Endothelial cell of umbilical vein (primary cell): Measurements from ENCODE around the gene SCPEP1. TPM values are rescaled to one million over a fixed set of nuclear protein-coding genes. Genes with fewer than 3 reads are reported as not detected.

Experiments
- BruUV-seq: library from RNA; stranded (reverse); fragments of 400-500 nt; replicated peaks from 2 replicates; lab custom pipeline; 2021; lab: Mats Ljungman, UMichigan
- CTCF ChIA-PET: fragments of 300-600, 350-600 bp; sonication (Branson Sonifier 250); formaldehyde crosslinking; loops from one replicate; lab custom pipeline; 2021; ENCODE audit warnings: antibody characterized with exemption, inconsistent platforms; lab: Charles Lee
- POLR2A ChIA-PET: fragments of 300-600, 350-600 bp; sonication (Branson Sonifier 250); formaldehyde crosslinking; loops from one replicate; lab custom pipeline; 2021; ENCODE audit warnings: antibody characterized with exemption, inconsistent platforms; lab: Charles Lee
- DNase-seq: peaks from one replicate; pipeline ENCODE4 v3.0.0-alpha.2; 2011; ENCODE audit warnings: low read depth, low spot score
- FAIRE-seq: peaks from 2 replicates; lab custom pipeline; 2011; peaks lifted over from hg19 to GRCh38; lab: Jason Lieb, UNC
- H2AFZ ChIP-seq: 2 replicates; pipeline ENCODE4 v1.6.0; 2012; ENCODE audit warnings: low read depth, low read length, control low read depth, inconsistent platforms
- H3K27ac ChIP-seq: 2 replicates; pipeline ENCODE4 v1.5.1; 2011; ENCODE audit warnings: low read depth, mild to moderate bottlenecking, control low read depth, low read length, moderate library complexity; ENCODE audit not compliant: insufficient read depth
- H3K27me3 ChIP-seq, 2 experiments: 2 replicates each; pipeline versions ENCODE4 v1.6.0 to v1.6.1; 2011; ENCODE audit warnings: low read length in 2 of 2, mixed read lengths in 1 of 2; ENCODE audit not compliant: control insufficient read depth in 2 of 2, insufficient read depth in 2 of 2
- H3K36me3 ChIP-seq, 2 experiments: 2 replicates in 1 of 2; 3 replicates in 1 of 2; pipeline ENCODE4 v1.5.1; 2011; ENCODE audit warnings: low read length in 2 of 2, mild to moderate bottlenecking in 1 of 2, moderate library complexity in 1 of 2; ENCODE audit not compliant: control insufficient read depth in 2 of 2, insufficient read depth in 2 of 2; ENCODE audit errors: extremely low read depth in 1 of 2
- H3K4me1 ChIP-seq: 3 replicates; pipeline ENCODE4 v1.5.1; 2011; ENCODE audit warnings: mild to moderate bottlenecking, low read length; ENCODE audit not compliant: control insufficient read depth, insufficient read depth; ENCODE audit errors: extremely low read depth
- H3K4me2 ChIP-seq: 2 replicates; pipeline ENCODE4 v1.6.1; 2011; ENCODE audit warnings: low read length, control low read depth, mixed read lengths; ENCODE audit not compliant: insufficient read depth
- H3K4me3 ChIP-seq, 3 experiments: fragments of 200-600 bp in 1 of 3; sonication (generic), shearing (Covaris generic) in 1 of 3; replicated peaks in 1 of 3; 2 replicates each; pipeline ENCODE4 v1.5.1; 2011 to 2016; ENCODE audit warnings: control low read depth in 3 of 3, low read length in 3 of 3, mild to moderate bottlenecking in 2 of 3, inconsistent platforms in 1 of 3, low read depth in 1 of 3, moderate library complexity in 1 of 3; ENCODE audit not compliant: insufficient read depth in 1 of 3
- H3K79me2 ChIP-seq: 2 replicates; pipeline ENCODE4 v1.6.0; 2012; ENCODE audit warnings: low read length, inconsistent platforms; ENCODE audit not compliant: control insufficient read depth, insufficient read depth
- H3K9ac ChIP-seq: replicated peaks from 2 replicates; pipeline ENCODE3; 2011; ENCODE audit warnings: low read length, control low read depth; ENCODE audit not compliant: insufficient read depth; ENCODE audit errors: extremely low read depth
- H3K9me1 ChIP-seq: replicated peaks from 3 replicates; pipeline ENCODE4 v1.6.0; 2011; ENCODE audit warnings: mild to moderate bottlenecking, low read length; ENCODE audit not compliant: control insufficient read depth, insufficient read depth; ENCODE audit errors: extremely low read depth
- H3K9me3 ChIP-seq: replicated peaks from 2 replicates; pipeline ENCODE4 v1.5.1; 2012; ENCODE audit warnings: low read length, inconsistent platforms; ENCODE audit not compliant: control insufficient read depth, insufficient read depth
- H4K20me1 ChIP-seq: replicated peaks from 2 replicates; pipeline ENCODE3; 2011; ENCODE audit warnings: mild to moderate bottlenecking, low read length; ENCODE audit not compliant: control insufficient read depth, insufficient read depth; ENCODE audit errors: extremely low read depth
- CTCF ChIP-seq, 2 donors: IDR thresholded peaks; 1 replicate in 1 of 2; 2 replicates in 1 of 2; pipeline ENCODE4 v1.5.1; 2011; ENCODE audit warnings: low read length in 2 of 2, mild to moderate bottlenecking in 2 of 2, moderate library complexity in 2 of 2, control low read depth in 1 of 2, inconsistent platforms in 1 of 2, low read depth in 1 of 2; ENCODE audit not compliant: insufficient read depth in 1 of 2; ENCODE audit errors: extremely low read depth in 1 of 2
- EZH2 ChIP-seq: IDR thresholded peaks from 2 replicates; pipeline ENCODE4 v1.6.1; 2012; ENCODE audit warnings: borderline replicate concordance, low read depth, mild to moderate bottlenecking, moderate library complexity, low read length, inconsistent platforms; ENCODE audit not compliant: severe bottlenecking
- FOS ChIP-seq: IDR thresholded peaks from 2 replicates; pipeline ENCODE4 v1.6.1; 2011; ENCODE audit warnings: mild to moderate bottlenecking, low read length, moderate library complexity, borderline replicate concordance; ENCODE audit not compliant: insufficient read depth
- GATA2 ChIP-seq: IDR thresholded peaks from 2 replicates; pipeline ENCODE4 v1.7.0; 2011; ENCODE audit warnings: low read depth, mild to moderate bottlenecking, moderate library complexity, mixed read lengths, low read length; ENCODE audit not compliant: insufficient read length, insufficient read depth
- JUN ChIP-seq: IDR thresholded peaks from 2 replicates; pipeline ENCODE4 v1.6.1; 2011; ENCODE audit warnings: borderline replicate concordance, low read depth; ENCODE audit not compliant: insufficient read length, insufficient read depth
- MAX ChIP-seq: IDR thresholded peaks from 2 replicates; pipeline ENCODE4 v1.6.1; 2011; ENCODE audit not compliant: insufficient read depth, insufficient read length
- MYC ChIP-seq: IDR thresholded peaks from one replicate; pipeline ENCODE4 v1.6.1; 2011; ENCODE audit warnings: mild to moderate bottlenecking, low read depth, low read length
- POLR2A ChIP-seq: IDR thresholded peaks from 2 replicates; pipeline ENCODE4 v1.6.1; 2012; ENCODE audit warnings: low read depth, mild to moderate bottlenecking, control low read depth, low read length
- POLR2AphosphoS5 ChIP-seq: IDR thresholded peaks from 2 replicates; pipeline ENCODE4 v1.6.1; 2012; ENCODE audit warnings: low read depth, mild to moderate bottlenecking, control low read depth, low read length, moderate library complexity; ENCODE audit not compliant: insufficient read depth
- dilution Hi-C: fragments of 300-500 bp; cut with MboI; formaldehyde crosslinking; loops from one replicate; pipeline ENCODE4 v1.15.0; 2019; ENCODE audit warnings: low sequenced_read_pairs; ENCODE audit not compliant: extremely low pct_ligation_motif_present
- intact Hi-C: fragments of 100-400 bp; cut with micrococcal nuclease; formaldehyde crosslinking; loops from one replicate; pipeline ENCODE4 v1.10.0; 2022
- polyA plus RNA-seq, 4 experiments: library from polyadenylated mRNA; depleted of rRNA in 3 of 4; stranded (reverse) in 3 of 4; unstranded in 1 of 4; fragments of >200 nt; gene quantifications; 2 replicates each; pipeline versions ENCODE4 v1.2.1 to v1.2.3, GENCODE V29; 2011 to 2012; ENCODE audit warnings: missing spikeins in 1 of 4
- total RNA-seq: library from RNA; stranded (reverse); gene quantifications from 2 replicates; pipeline ENCODE4 v1.2.3, GENCODE V29; 2021

SCPEP1 gene
- total and polyA plus RNA-seq, 2 donors (not counting 3 experiments of a cell fraction or from before 2014, with no cell fraction given), result 38.6 to 43.6 TPM

- Histone ChIP-seq H3K79me2 (no peaks in the 10 kb centered on the region), H3K9ac (no peak overlapping the region), H4K20me1 (no peaks in the 10 kb centered on the region), H3K9me3 (no peaks in the 10 kb centered on the region), H3K4me1 (no peaks in the 10 kb centered on the region), H3K9me1 (no peaks in the 10 kb centered on the region), H3K27ac (no peak overlapping the region), H3K4me2 (no peak overlapping the region), H3K36me3 (no peaks in the 10 kb centered on the region), H3K4me3 (no peak overlapping the region), H2AFZ (no peak overlapping the region), H3K27me3 (peaks cover 2 to 5% of the 10 kb centered on the region in 2 experiments)
- no peak for DNase-seq
- POLR2A ChIA-PET, result no interaction called here
- dilution Hi-C loops (no loop called here), intact Hi-C loops (no loop called here)
- CTCF ChIA-PET, result no interaction called here
- TF ChIP-seq FOS (no peak), GATA2 (no peak), MYC (no peak), JUN (no peak), POLR2AphosphoS5 (no peak), POLR2A (no peak), MAX (no peak), EZH2 (no peak), CTCF (IDR thresholded peaks at IDR 0.05; ENCODE audit: extremely low read depth in 1 of 2, insufficient read depth in 1 of 2, low read depth in 1 of 2, low read length in 2 of 2) (no peak)
- FAIRE-seq, result no peak
- no TSS peak for BruUV-seq
These were observed 38.8 kb downstream of the SCPEP1 start for GRCh38 chr17:57016764-57017116.
